AG04449 (cell line): ENCODE results near the gene OSBPL3.

Experiments
- CTCF ChIA-PET: fragments of 350-600 bp; formaldehyde crosslinking; extraction: SDS; loops from one replicate; lab custom pipeline; 2021; ENCODE audit warnings: antibody characterized with exemption; lab: Yijun Ruan, JAX
- POLR2A ChIA-PET: fragments of 400-600, 350-600 bp; formaldehyde crosslinking; extraction: SDS; loops from one replicate; lab custom pipeline; 2020; ENCODE audit warnings: antibody characterized with exemption, inconsistent platforms; lab: Yijun Ruan, JAX
- DNase-seq: peaks from one replicate; pipeline ENCODE4 v3.0.0-alpha.2; 2010; ENCODE audit warnings: low read depth, low spot score
- H3K4me3 ChIP-seq: 2 replicates; pipeline ENCODE4 v1.5.1; 2011; ENCODE audit warnings: low read depth, mild to moderate bottlenecking, control low read depth, low read length
- TF ChIP-seq, protein P1 (sequence below): IDR thresholded peaks from one replicate; pipeline ENCODE4 v1.5.1; 2011; ENCODE audit warnings: mild to moderate bottlenecking, moderate library complexity, low read length, control low read depth, inconsistent platforms; ENCODE audit not compliant: insufficient read depth; ENCODE audit errors: missing control alignments

Gene OSBPL3

DNA sequence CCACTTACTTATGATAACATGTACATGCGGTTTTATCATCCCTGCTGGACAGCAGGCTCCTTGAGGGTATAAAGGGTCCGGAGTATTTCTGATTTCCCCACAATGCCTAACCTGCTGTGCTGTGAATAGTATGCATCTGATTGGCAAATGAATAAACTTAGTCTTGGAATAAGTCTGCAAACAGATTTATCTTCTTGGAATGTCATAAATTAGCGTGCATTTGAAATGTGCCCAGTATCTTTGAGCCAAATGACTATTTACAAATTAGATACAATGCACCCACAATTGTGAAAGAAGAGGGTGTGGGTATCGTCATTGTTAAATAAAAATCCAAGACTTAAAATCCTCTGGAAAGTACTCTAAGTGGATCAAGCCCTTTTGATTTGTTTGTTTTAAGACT, 106.0 kb downstream of the OSBPL3 start:
- CTCF ChIA-PET, result interaction anchor here (0.8 kb wide), 1 partner anchor 220 kb away, joined by 5 read pairs; no protein-coding TSS in a partner anchor

GRCh38 chr7:24871770-24872169, 108.2 kb downstream of the OSBPL3 start:
- no peak for DNase-seq
- no peak overlapping the region for H3K4me3 ChIP-seq
- TF ChIP-seq, protein P1, sequence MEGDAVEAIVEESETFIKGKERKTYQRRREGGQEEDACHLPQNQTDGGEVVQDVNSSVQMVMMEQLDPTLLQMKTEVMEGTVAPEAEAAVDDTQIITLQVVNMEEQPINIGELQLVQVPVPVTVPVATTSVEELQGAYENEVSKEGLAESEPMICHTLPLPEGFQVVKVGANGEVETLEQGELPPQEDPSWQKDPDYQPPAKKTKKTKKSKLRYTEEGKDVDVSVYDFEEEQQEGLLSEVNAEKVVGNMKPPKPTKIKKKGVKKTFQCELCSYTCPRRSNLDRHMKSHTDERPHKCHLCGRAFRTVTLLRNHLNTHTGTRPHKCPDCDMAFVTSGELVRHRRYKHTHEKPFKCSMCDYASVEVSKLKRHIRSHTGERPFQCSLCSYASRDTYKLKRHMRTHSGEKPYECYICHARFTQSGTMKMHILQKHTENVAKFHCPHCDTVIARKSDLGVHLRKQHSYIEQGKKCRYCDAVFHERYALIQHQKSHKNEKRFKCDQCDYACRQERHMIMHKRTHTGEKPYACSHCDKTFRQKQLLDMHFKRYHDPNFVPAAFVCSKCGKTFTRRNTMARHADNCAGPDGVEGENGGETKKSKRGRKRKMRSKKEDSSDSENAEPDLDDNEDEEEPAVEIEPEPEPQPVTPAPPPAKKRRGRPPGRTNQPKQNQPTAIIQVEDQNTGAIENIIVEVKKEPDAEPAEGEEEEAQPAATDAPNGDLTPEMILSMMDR, result no peak
- ChIA-PET CTCF (interaction anchor here (0.7 to 1.3 kb wide), 3 partner anchors 15 to 222 kb away, joined by 3 to 4 read pairs (median 3); no protein-coding TSS in a partner anchor), POLR2A (no interaction called here)

More for the DNA sequence above, 106.0 kb downstream of the OSBPL3 start:
- TF ChIP-seq, protein P1, result no peak
- H3K4me3 ChIP-seq, result no peak overlapping the region
- DNase-seq, result no peak
- POLR2A ChIA-PET, result no interaction called here

GRCh38 chr7:24870766-24871165, 109.2 kb downstream of the OSBPL3 start:
- ChIA-PET POLR2A (no interaction called here), CTCF (interaction anchor here (1.1 to 1.3 kb wide), 2 partner anchors 14 to 25 kb away, joined by 3 to 4 read pairs; no protein-coding TSS in a partner anchor)
- H3K4me3 ChIP-seq, result no peak overlapping the region
- no peak for DNase-seq
- TF ChIP-seq, protein P1, result no peak

- TF ChIP-seq, protein P1, result no peak
- ChIA-PET CTCF (interaction anchor here (1.0 to 1.1 kb wide), 5 partner anchors 11 to 223 kb away, joined by 3 to 4 read pairs (median 3); no protein-coding TSS in a partner anchor), POLR2A (interaction anchor here (0.7 to 1.1 kb wide), 2 partner anchors 58 to 103 kb away, joined by 3 read pairs; no protein-coding TSS in a partner anchor)
- no peak overlapping the region for H3K4me3 ChIP-seq
- DNase-seq, result no peak
These were observed 110.4 kb downstream of the OSBPL3 start for GRCh38 chr7:24869572-24869971.

GRCh38 chr7:24868741-24869140, 111.2 kb downstream of the OSBPL3 start:
- no peak overlapping the region for H3K4me3 ChIP-seq
- no peak for DNase-seq
- ChIA-PET CTCF (no interaction called here), POLR2A (no interaction called here)
- TF ChIP-seq, protein P1, result no peak

DNA sequence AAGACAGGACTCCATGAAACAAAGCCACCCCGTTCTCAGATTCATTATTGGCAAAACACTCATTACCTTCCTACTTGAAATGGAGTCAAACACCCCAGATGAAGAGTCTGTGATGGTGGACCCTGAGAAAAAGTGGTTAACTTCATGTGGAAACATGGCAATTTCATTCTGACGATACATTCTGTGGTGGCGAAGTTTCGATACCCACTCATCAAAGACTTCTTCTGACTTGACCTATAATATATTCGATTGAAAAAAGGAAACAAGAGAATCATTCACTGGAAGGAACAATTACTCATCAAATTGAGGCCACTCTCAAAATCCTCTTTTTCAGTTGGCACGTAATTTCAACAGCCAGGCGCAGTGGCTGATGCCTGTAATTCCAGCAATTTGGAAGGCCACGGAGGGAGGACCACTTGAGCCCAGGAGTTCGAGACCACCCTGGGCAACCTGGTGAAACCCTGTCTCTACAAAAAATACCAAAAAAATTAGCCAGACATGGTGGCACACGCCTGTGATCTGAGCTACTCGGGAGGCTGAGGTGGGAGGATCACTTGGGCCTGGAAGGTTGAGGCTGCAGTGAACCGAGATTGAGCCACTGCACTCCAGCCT, 113.9 kb downstream of the OSBPL3 start:
- ChIA-PET POLR2A (no interaction called here), CTCF (interaction anchor here (1.6 kb wide), 1 partner anchor 112 kb away, joined by 3 read pairs; no protein-coding TSS in a partner anchor)
- DNase-seq, result no peak
- no peak overlapping the region for H3K4me3 ChIP-seq
- TF ChIP-seq, protein P1, result no peak
